Measurements from ENCODE around the gene DNASE1L3.
"Not testable (repeated sequence)": the region's sequence is repeated elsewhere in the genome, so short reads cannot be mapped to it uniquely, and the experiment has no call there.

Gene DNASE1L3, protein sequence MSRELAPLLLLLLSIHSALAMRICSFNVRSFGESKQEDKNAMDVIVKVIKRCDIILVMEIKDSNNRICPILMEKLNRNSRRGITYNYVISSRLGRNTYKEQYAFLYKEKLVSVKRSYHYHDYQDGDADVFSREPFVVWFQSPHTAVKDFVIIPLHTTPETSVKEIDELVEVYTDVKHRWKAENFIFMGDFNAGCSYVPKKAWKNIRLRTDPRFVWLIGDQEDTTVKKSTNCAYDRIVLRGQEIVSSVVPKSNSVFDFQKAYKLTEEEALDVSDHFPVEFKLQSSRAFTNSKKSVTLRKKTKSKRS

DNA sequence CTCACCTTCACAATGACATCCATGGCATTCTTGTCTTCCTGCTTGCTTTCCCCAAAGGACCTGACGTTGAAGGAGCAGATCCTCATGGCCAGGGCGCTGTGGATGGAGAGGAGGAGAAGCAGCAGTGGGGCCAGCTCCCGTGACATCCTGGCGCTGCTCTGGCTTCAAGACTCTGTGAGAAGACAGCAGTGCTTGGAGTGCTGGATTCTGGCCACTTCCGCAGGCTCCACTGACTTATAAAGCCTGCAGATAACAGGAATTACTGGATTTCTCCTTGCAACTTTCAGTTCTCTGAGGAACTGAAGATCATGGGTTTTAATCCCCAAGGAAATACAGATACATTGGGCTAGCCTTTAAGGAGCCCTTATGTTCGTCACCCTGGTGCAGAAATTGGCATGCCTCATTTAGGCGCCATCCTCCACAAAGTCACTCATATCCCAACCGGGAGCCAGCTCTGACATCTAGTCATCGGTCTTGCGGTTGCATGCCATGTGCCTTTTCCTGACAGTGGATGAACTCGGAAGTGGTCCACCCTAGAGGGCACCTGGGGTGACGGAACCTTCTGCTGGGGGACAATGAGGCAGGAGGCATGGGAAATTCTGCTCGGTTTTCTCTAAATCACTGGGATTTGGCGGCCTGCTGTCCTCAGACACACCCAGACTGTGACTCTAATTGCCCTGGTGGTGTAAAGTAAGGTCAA, at the start of gene DNASE1L3:
DNASE1L3 (minus strand) TSS at position 212 of the 700 bp plus-strand sequence; CDS start at position 146, 66 bp downstream.
- no peak for DNase-seq

DNA sequence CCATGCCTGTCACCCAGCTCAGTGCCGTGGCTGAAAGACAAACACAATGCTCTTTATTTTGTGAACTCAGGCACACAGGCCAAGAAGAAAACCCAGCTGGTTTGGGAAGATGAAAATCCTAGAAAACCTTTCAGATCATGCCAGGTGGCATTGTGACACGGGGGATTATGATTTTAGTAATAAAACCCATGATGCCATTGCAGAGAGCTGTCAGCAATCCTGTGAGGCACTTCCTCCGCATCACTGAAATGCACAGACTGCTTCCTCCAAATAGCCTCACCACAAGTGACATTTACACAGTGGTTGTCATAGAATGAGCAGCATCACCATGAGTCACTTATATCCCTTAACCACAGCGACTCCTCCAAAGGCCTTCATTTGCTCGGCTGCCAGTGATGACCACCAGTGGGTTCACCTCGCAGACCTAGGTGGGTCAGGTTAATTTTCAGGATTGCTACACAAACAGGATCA, 49.5 kb upstream of the DNASE1L3 start:
- peak; percentile 40 for DNase-seq

DNA sequence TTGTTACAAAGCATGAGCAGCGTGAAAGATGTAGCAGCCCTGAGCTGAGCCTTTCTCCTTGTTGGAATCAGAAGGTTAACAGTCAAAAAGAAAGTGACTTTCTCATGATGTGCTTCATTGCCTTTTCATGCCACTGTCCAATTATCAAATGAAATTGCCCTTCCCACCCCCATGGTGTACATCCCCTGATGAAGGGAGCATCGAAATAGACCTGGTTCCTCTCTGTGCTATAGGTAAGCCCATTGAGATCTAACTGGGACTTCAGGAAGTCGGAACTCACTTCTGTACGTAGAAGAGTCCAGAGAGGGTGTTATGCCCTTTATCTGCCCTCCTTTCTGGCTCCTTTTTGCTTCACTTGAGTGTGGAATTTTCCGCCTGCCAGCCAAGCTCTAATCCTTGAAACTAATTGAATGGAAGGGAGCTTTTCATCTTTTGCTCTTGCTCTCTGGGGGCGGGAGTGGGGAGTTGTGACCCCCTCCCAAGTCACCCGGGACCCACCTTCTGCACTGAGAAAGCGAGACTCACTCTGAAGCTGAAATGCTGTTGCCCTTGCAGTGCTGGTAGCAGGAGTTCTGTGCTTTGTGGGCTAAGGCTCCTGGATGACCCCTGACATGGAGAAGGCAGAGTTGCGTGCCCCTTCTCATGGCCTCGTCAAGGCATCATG, 47.8 kb upstream of the DNASE1L3 start:
- no peak for DNase-seq

GRCh38 chr3:58256511-58256910, 45.7 kb upstream of the DNASE1L3 start:
- no peak for DNase-seq

DNA sequence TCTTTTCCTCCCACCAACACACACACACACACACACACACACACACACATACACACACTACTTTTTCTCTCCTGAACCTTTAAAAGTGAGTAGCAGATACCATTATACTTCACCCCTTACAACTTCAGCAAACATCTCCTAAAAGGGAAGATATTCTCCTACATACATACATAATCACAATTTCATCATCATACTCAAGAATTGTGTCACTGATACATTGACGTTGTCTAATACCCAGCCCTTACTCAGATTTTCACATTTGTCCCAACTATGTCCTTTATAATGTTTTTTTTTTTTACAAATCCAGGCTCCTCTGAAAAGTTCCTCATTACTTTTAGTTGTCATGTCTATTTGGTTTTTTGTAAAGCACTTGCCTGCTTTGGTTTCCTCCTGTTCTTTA, 45.3 kb upstream of the DNASE1L3 start:
- no peak for DNase-seq

DNA sequence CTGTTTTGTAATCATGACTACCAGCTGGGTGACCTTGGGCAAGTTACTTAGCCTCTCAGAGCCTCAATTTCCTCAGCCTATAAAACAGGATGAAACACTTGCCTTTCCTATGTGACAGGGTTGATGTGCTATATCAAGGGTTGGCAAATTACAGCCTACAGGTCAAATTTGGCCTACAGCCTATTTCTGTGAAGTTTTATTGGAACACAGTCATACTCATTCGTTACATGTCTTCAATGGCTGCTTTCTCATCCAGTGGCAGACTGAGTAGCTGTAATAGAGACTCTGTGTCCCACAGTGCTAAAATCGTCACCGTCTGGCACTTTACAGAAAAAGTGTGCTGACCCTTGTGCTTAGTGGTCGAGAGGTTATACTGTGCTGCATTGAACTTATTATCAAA, 43.4 kb upstream of the DNASE1L3 start:
- no peak for DNase-seq

DNA sequence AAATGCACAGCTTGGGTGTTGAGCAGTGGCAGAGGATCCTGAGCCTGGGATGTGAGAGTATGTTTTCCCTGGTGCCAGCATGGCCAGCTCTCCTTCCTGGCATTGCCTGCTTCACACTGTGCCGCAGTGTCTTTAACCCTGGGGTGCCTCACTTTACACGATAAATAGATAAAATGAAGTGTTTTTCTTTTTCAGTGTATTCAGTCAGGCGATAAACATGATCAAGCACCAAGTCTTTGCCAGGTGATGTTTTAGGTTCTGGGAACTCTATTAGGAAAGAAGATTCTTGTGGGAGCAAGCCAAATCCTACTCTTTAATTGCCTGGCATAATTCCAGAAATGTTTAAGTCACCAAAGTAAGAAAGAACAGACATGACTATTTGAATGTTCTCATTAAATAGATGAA, 40.9 kb upstream of the DNASE1L3 start:
- DNase-seq: peak; percentile 20

- DNase-seq: no peak
Measured at GRCh38 chr3:58250093-58250707, 39.4 kb upstream of the DNASE1L3 start.

DNA sequence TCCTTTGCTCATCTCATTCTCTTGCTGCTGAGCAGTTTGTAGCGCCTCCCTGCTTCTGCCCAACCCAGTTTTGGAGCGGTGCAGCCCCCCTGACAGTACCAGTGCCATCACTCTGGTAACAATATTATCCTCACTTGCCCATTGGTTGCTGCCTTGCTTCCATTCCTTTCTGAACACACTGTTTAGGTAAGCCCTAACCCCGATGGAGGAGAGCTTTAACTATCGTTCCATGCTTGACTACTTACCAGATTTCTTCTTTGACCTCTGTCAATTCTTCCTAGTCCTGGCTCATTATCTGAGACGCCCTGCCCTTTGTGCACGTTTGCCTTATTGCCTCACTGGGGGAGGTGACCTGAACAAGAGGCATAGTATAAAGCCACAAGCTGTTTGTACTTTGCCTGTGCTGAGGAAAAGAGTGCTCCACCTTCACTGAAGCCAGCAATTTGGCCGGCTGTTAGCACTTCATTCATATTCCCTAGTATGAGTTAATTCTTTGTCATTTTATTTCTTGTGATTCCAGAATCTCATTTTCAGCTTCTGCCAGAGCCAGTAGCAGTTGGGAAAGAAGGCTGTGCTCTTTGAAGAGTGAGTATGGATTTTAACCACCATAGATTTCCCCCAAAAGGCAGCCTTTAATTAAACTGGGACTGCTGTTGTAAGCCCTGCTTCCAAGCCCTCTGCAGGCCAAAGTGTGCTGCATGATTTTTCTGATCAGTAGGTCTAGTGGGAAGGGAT, 38.8 kb upstream of the DNASE1L3 start:
- no peak for DNase-seq

GRCh38 chr3:58246148-58247047, 35.6 kb upstream of the DNASE1L3 start:
- DNase-seq: no peak

DNA sequence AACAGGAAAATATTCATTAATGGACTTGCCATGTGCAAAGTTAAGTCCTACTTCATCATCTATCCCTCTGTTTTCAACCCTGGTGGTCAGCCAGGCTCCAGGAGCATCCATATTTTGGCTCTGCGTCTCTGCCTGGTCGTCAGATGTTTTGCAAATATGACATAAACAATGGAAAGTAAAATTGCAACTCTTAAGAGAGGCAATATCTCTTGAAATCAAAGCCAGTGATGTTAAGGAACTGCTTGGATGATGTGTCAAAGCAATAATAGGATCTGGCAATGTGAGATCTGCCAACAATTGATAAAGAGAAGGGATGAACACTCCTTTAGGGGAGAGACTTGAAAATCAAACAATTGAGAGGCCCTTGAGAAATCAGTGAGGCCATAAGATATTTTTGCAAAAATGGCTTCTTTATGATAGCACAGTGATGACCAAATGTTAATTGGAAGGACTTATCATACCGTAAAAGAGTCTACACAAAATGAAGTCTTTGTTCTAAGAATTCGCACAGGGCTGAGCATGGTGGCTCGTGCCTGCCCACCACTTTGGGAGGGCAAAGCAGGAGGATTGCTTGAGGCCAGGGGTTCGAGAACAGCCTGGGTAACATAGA, 33.3 kb upstream of the DNASE1L3 start:
- no peak for DNase-seq

GRCh38 chr3:58242860-58243259, 32.1 kb upstream of the DNASE1L3 start:
- DNase-seq: not testable (repeated sequence)

DNA sequence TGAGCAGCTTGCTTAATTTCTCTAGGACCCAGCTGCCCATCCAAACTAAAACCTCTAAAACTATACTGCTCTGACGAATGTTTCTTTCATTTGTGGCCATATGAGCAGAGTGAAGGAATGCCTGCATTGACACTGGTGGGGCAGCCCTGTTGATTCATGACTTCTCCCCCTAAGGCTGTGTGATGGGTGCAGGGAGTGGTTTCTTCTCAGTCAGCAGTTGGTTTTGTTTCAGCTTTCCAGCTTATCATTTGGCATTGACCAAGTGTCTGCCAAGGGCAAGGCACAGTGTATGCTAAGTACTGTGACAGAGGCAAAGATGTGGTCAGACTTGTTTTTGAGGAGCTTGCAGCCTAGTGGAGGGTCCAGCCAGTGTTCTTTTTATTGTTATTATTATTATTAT, 31.6 kb upstream of the DNASE1L3 start:
- no peak for DNase-seq

DNA sequence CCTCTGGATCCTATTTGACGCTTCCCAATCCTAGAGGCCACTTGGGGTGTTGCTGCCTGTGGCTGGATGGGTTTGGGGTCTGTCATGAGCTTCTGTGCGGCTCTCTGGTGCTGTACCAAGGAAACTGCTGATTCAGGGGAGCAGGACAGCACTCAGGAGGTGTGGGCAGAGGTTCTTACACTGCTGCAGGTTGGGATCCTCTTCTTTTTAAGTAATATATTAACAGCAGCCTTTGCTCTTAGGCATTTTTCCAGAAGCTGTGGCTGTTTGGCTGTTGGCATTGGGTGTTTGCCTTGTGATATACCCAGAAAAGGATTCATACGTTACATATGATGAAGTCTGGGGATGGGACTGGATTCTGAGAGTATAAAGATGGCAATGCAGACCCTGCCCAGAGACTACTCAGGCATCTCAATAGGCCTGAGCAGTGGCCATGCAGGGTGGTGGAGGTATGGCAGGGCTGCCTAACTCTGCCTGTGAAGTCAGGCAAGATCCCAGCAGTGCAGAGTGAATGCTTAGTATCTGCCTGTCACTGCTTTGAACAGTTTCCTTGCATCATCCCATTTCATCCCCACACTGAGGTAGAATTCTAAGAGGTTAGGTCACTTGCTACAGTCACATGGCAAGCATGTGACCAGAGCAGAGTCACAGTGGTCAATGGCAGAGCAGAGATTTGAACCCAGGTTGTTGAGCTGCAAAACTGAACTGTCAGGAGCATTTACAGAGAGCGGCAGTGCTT, 30.7 kb upstream of the DNASE1L3 start:
- DNase-seq: no peak

DNA sequence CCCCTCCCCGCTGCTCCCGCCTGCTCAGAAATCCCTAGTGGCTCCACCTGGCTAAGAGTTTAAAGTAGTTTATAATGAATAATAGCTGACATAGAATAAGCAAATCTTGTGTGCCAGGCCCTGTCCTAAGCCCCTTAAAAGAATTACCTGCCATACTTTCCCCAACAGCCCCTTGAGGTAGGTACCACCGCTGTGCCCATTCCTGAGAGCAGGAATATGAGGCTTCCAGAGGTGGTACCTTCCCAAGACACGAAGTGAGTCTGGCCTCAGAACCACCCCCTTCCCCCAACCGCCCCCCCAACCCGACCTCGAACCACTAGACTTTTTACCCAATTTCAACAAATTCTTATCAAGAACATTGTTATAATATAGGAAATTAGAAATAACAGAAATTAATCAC, 28.1 kb upstream of the DNASE1L3 start:
- DNase-seq: no peak

- DNase-seq: peak; percentile 35
Measured at GRCh38 chr3:58237941-58238681, 27.3 kb upstream of the DNASE1L3 start.

- DNase-seq: peak; percentile 48
Measured at GRCh38 chr3:58237238-58237940, 26.6 kb upstream of the DNASE1L3 start, which contains the start of gene ABHD6. TSS of gene ABHD6 (plus strand) at chr3:58237792. CDS start at chr3:58256587, 18,795 bp downstream.

DNA sequence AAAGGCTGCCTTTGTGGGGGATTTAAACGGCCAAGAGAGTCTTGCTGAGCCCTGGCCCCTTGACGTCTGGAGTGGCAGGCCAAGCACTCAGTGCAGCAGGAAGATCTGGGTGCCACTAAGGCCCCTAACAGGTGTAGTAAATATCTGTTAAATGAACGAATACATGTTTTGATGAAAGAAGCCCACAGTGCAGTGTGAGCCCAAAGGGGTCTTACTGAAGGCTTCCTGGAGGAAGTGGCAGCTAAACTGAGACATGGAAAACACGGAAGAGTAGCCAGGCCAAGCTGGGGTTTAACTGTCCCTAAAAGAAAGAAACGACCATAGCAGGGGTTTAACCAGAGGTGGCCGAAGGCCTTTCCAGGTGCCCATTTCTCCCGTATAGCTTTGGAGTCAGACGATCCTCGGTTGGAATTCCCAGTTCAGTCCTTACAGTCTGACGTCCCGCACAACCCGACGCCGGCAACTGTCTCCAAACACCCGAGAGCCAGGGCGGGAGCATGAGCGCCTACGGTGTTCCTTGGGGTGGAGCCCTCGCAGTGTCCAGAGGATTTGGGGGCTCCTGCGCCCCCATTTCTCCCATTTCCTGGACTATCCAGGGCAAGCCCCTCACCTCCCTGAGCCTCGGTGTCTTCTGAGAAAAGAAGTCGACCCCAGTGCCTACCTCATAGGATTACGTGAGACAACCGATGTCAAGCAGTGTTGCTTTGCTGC, 25.9 kb upstream of the DNASE1L3 start:
- no peak for DNase-seq
